ENCODE data around the gene LRFN4.

DNA sequence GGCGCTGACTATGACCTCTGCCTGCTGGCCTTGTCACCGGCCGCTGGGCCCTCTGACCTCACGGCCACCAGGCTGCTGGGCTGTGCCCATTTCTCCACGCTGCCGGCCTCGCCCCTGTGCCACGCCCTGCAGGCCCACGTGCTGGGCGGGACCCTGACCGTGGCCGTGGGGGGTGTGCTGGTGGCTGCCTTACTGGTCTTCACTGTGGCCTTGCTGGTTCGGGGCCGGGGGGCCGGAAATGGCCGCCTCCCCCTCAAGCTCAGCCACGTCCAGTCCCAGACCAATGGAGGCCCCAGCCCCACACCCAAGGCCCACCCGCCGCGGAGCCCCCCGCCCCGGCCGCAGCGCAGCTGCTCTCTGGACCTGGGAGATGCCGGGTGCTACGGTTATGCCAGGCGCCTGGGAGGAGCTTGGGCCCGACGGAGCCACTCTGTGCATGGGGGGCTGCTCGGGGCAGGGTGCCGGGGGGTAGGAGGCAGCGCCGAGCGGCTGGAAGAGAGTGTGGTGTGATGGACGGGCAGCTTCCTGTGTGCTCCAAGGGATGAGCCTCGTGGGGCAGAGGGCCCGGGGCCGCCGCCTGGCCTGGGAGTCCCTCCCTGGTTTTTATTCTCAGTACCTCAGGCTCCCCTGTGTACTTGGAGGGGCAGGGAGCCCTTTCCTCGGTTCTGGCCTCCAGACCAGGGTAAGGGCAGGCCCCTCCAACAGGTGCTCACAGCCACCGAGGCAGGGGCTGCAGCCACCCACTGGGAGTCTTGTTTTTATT is 3.0 kb downstream of the LRFN4 start:
- TF ChIP-seq, protein P1, sequence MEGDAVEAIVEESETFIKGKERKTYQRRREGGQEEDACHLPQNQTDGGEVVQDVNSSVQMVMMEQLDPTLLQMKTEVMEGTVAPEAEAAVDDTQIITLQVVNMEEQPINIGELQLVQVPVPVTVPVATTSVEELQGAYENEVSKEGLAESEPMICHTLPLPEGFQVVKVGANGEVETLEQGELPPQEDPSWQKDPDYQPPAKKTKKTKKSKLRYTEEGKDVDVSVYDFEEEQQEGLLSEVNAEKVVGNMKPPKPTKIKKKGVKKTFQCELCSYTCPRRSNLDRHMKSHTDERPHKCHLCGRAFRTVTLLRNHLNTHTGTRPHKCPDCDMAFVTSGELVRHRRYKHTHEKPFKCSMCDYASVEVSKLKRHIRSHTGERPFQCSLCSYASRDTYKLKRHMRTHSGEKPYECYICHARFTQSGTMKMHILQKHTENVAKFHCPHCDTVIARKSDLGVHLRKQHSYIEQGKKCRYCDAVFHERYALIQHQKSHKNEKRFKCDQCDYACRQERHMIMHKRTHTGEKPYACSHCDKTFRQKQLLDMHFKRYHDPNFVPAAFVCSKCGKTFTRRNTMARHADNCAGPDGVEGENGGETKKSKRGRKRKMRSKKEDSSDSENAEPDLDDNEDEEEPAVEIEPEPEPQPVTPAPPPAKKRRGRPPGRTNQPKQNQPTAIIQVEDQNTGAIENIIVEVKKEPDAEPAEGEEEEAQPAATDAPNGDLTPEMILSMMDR (IDR thresholded peaks at IDR 0.05; ENCODE audit: extremely low read depth in 1 of 2, insufficient read depth in 1 of 2, low read depth in 1 of 2, low read length in 2 of 2), result no peak
- TF ChIP-seq JUN (IDR thresholded peaks at IDR 0.05; ENCODE audit: borderline replicate concordance, insufficient read depth, insufficient read length, low read depth), result no peak
